ENCODE results near the gene PKNOX2.

The PKNOX2 gene

GRCh38 chr11:125162743-125163142 lies 1.8 kb upstream of the PKNOX2 start:
- H3K4me3 ChIP-seq (ENCODE audit: low read depth, low read length) = no peak overlapping the region
- DNase-seq (ENCODE audit: low read depth) = no peak
- no peak for TF ChIP-seq CTCF (IDR thresholded peaks at IDR 0.05; ENCODE audit: control insufficient read depth, extremely low read depth, insufficient read depth)

GRCh38 chr11:125163431-125164063 lies 1.0 kb upstream of the PKNOX2 start:
- no peak for TF ChIP-seq CTCF (IDR thresholded peaks at IDR 0.05; ENCODE audit: control insufficient read depth, extremely low read depth, insufficient read depth)
- no peak for DNase-seq (ENCODE audit: low read depth)
- no peak overlapping the region for H3K4me3 ChIP-seq (ENCODE audit: low read depth, low read length)

GRCh38 chr11:125164091-125164421 lies 495 bp upstream of the PKNOX2 start:
- no peak for TF ChIP-seq CTCF (IDR thresholded peaks at IDR 0.05; ENCODE audit: control insufficient read depth, extremely low read depth, insufficient read depth)
- no peak overlapping the region for H3K4me3 ChIP-seq (ENCODE audit: low read depth, low read length)
- no peak for DNase-seq (ENCODE audit: low read depth)

GRCh38 chr11:125165111-125165842 lies 726 bp downstream of the PKNOX2 start:
- no peak for DNase-seq (ENCODE audit: low read depth)
- H3K4me3 ChIP-seq (ENCODE audit: low read depth, low read length) = peak overlapping the region; percentile 60
- TF ChIP-seq CTCF (IDR thresholded peaks at IDR 0.05; ENCODE audit: control insufficient read depth, extremely low read depth, insufficient read depth) = no peak

GRCh38 chr11:125165843-125166763 lies 1.6 kb downstream of the PKNOX2 start:
- H3K4me3 ChIP-seq (ENCODE audit: low read depth, low read length) = peak overlapping the region; percentile 60
- no peak for DNase-seq (ENCODE audit: low read depth)
- no peak for TF ChIP-seq CTCF (IDR thresholded peaks at IDR 0.05; ENCODE audit: control insufficient read depth, extremely low read depth, insufficient read depth)

- no peak for TF ChIP-seq CTCF (IDR thresholded peaks at IDR 0.05; ENCODE audit: control insufficient read depth, extremely low read depth, insufficient read depth)
- no peak overlapping the region for H3K4me3 ChIP-seq (ENCODE audit: low read depth, low read length)
- DNase-seq (ENCODE audit: low read depth) = no peak
Observed at GRCh38 chr11:125166764-125167291, 2.3 kb downstream of the PKNOX2 start.
